ENCODE measurements around the gene INPP4B.
A peak's percentile ranks its signal among the peaks of the same experiment; 100 is the strongest.
"Not testable (repeated sequence)": the region's sequence is repeated elsewhere in the genome, so short reads cannot be mapped to it uniquely, and the experiment has no call there.

The INPP4B gene

GRCh38 chr4:142656178-142656577, 189.9 kb downstream of the INPP4B start:
- DNase-seq: peak; percentile 38
- CTCF ChIA-PET: no interaction called here
- Mint-ChIP-seq H3K9me3 (peaks cover 79% of the 10 kb centered on the region), H3K4me3 (no peak overlapping the region), H3K27ac (no peak overlapping the region), H3K36me3 (peaks cover 58% of the 10 kb centered on the region), H3K4me1 (no peaks in the 10 kb centered on the region), H3K27me3 (no peaks in the 10 kb centered on the region)

GRCh38 chr4:142648378-142648777, 197.7 kb downstream of the INPP4B start:
- peaks cover 71% of the 10 kb centered on the region for H3K36me3 Mint-ChIP-seq
- H3K27me3 Mint-ChIP-seq: no peaks in the 10 kb centered on the region
- peaks cover 29% of the 10 kb centered on the region for H3K4me1 Mint-ChIP-seq
- H3K4me3 Mint-ChIP-seq: no peak overlapping the region
- H3K9me3 Mint-ChIP-seq: peaks cover 71% of the 10 kb centered on the region
- no peak for DNase-seq
- CTCF ChIA-PET: no interaction called here
- H3K27ac Mint-ChIP-seq: no peak overlapping the region

GRCh38 chr4:142645475-142646108, 200.5 kb downstream of the INPP4B start:
- no peak overlapping the region for H3K4me3 Mint-ChIP-seq
- no peaks in the 10 kb centered on the region for H3K27me3 Mint-ChIP-seq
- H3K4me1 Mint-ChIP-seq: peaks cover 29% of the 10 kb centered on the region
- DNase-seq: peak; percentile 37
- peaks cover 67% of the 10 kb centered on the region for H3K36me3 Mint-ChIP-seq
- H3K27ac Mint-ChIP-seq: peak overlapping the region; percentile 93
- CTCF ChIA-PET: no interaction called here
- H3K9me3 Mint-ChIP-seq: peaks cover 60% of the 10 kb centered on the region

- H3K4me3 Mint-ChIP-seq, H3K27me3 Mint-ChIP-seq, DNase-seq, H3K27ac Mint-ChIP-seq, CTCF ChIA-PET: not testable (repeated sequence)
- Mint-ChIP-seq H3K9me3 (peaks cover 50% of the 10 kb centered on the region), H3K36me3 (peaks cover 58% of the 10 kb centered on the region), H3K4me1 (peaks cover 29% of the 10 kb centered on the region)
These were observed 201.5 kb downstream of the INPP4B start for GRCh38 chr4:142644628-142645027.

- H3K36me3 Mint-ChIP-seq: peaks cover 29% of the 10 kb centered on the region
- H3K4me3 Mint-ChIP-seq: no peak overlapping the region
- DNase-seq: no peak
- H3K4me1 Mint-ChIP-seq: no peaks in the 10 kb centered on the region
- H3K27me3 Mint-ChIP-seq: no peaks in the 10 kb centered on the region
- peaks cover 33% of the 10 kb centered on the region for H3K9me3 Mint-ChIP-seq
- no peak overlapping the region for H3K27ac Mint-ChIP-seq
- CTCF ChIA-PET: interaction anchor here (0.6 kb wide), 1 partner anchor 31 kb away, joined by 3 read pairs; no protein-coding TSS in a partner anchor
These were observed 208.5 kb downstream of the INPP4B start for GRCh38 chr4:142637614-142638013.

GRCh38 chr4:142631836-142632235, 214.3 kb downstream of the INPP4B start:
- no peaks in the 10 kb centered on the region for H3K27me3 Mint-ChIP-seq
- peaks cover 38% of the 10 kb centered on the region for H3K36me3 Mint-ChIP-seq
- no peak overlapping the region for H3K27ac Mint-ChIP-seq
- CTCF ChIA-PET: no interaction called here
- DNase-seq: no peak
- H3K4me3 Mint-ChIP-seq: no peak overlapping the region
- peaks cover 21% of the 10 kb centered on the region for H3K9me3 Mint-ChIP-seq
- no peaks in the 10 kb centered on the region for H3K4me1 Mint-ChIP-seq

GRCh38 chr4:142615324-142615665, 230.8 kb downstream of the INPP4B start:
- Mint-ChIP-seq H3K4me1 (peaks cover 5% of the 10 kb centered on the region), H3K27me3 (no peaks in the 10 kb centered on the region), H3K9me3 (peaks cover 47% of the 10 kb centered on the region), H3K4me3 (no peak overlapping the region), H3K27ac (no peak overlapping the region), H3K36me3 (peaks cover 55% of the 10 kb centered on the region)
- no peak for DNase-seq
- CTCF ChIA-PET: no interaction called here

GRCh38 chr4:142614621-142615323, 231.3 kb downstream of the INPP4B start:
- no peak overlapping the region for H3K27ac Mint-ChIP-seq

GRCh38 chr4:142607976-142608375, 238.1 kb downstream of the INPP4B start:
- Mint-ChIP-seq H3K27ac (no peak overlapping the region), H3K4me3 (no peak overlapping the region), H3K9me3 (peaks cover 49% of the 10 kb centered on the region), H3K4me1 (no peaks in the 10 kb centered on the region), H3K36me3 (peaks cover 50% of the 10 kb centered on the region), H3K27me3 (no peaks in the 10 kb centered on the region)
- CTCF ChIA-PET: no interaction called here
- no peak for DNase-seq

More at GRCh38 chr4:142614621-142615323, 231.3 kb downstream of the INPP4B start:
- CTCF ChIA-PET: interaction anchor here (0.9 kb wide), 1 partner anchor 104 kb away, joined by 3 read pairs; no protein-coding TSS in a partner anchor
- Mint-ChIP-seq H3K4me1 (peaks cover 5% of the 10 kb centered on the region), H3K9me3 (peaks cover 44% of the 10 kb centered on the region), H3K27me3 (no peaks in the 10 kb centered on the region), H3K36me3 (peaks cover 52% of the 10 kb centered on the region), H3K4me3 (no peak overlapping the region)
- no peak for DNase-seq

- Mint-ChIP-seq H3K4me3 (no peak overlapping the region), H3K27me3 (no peaks in the 10 kb centered on the region), H3K36me3 (peaks cover 70% of the 10 kb centered on the region), H3K9me3 (peaks cover 57% of the 10 kb centered on the region), H3K4me1 (no peaks in the 10 kb centered on the region), H3K27ac (no peak overlapping the region)
- DNase-seq: no peak
- CTCF ChIA-PET: no interaction called here
These were observed 245.1 kb downstream of the INPP4B start for GRCh38 chr4:142600952-142601351.

GRCh38 chr4:142598132-142598531, 248.0 kb downstream of the INPP4B start:
- peak overlapping the region; percentile 9 for H3K27ac Mint-ChIP-seq
- CTCF ChIA-PET: interaction anchor here (0.6 to 1.1 kb wide), 2 partner anchors 9 to 27 kb away, joined by 3 to 4 read pairs; no protein-coding TSS in a partner anchor
- peaks cover 36% of the 10 kb centered on the region for H3K9me3 Mint-ChIP-seq
- no peak for DNase-seq
- H3K4me3 Mint-ChIP-seq: no peak overlapping the region
- no peaks in the 10 kb centered on the region for H3K27me3 Mint-ChIP-seq
- peaks cover 67% of the 10 kb centered on the region for H3K36me3 Mint-ChIP-seq
- no peaks in the 10 kb centered on the region for H3K4me1 Mint-ChIP-seq

GRCh38 chr4:142596595-142596994, 249.5 kb downstream of the INPP4B start:
- no peak overlapping the region for H3K27ac Mint-ChIP-seq
- H3K27me3 Mint-ChIP-seq: no peaks in the 10 kb centered on the region
- H3K36me3 Mint-ChIP-seq: peaks cover 67% of the 10 kb centered on the region
- H3K4me1 Mint-ChIP-seq: no peaks in the 10 kb centered on the region
- DNase-seq: no peak
- H3K9me3 Mint-ChIP-seq: peaks cover 30% of the 10 kb centered on the region
- CTCF ChIA-PET: no interaction called here
- no peak overlapping the region for H3K4me3 Mint-ChIP-seq

GRCh38 chr4:142596121-142596520, 250.0 kb downstream of the INPP4B start:
- CTCF ChIA-PET: no interaction called here
- H3K27me3 Mint-ChIP-seq: no peaks in the 10 kb centered on the region

GRCh38 chr4:142595222-142595871, 250.8 kb downstream of the INPP4B start:
- peaks cover 67% of the 10 kb centered on the region for H3K36me3 Mint-ChIP-seq
- peaks cover 25% of the 10 kb centered on the region for H3K9me3 Mint-ChIP-seq
- H3K4me1 Mint-ChIP-seq: no peaks in the 10 kb centered on the region
- H3K4me3 Mint-ChIP-seq: no peak overlapping the region
- no peaks in the 10 kb centered on the region for H3K27me3 Mint-ChIP-seq
- no peak for DNase-seq
- CTCF ChIA-PET: no interaction called here
- H3K27ac Mint-ChIP-seq: peak overlapping the region; percentile 55

More at GRCh38 chr4:142596121-142596520, 250.0 kb downstream of the INPP4B start:
- peaks cover 31% of the 10 kb centered on the region for H3K9me3 Mint-ChIP-seq
- H3K4me3 Mint-ChIP-seq: no peak overlapping the region
- no peaks in the 10 kb centered on the region for H3K4me1 Mint-ChIP-seq
- H3K27ac Mint-ChIP-seq: peak overlapping the region; percentile 42
- H3K36me3 Mint-ChIP-seq: peaks cover 69% of the 10 kb centered on the region
- no peak for DNase-seq

GRCh38 chr4:142585411-142585810, 260.7 kb downstream of the INPP4B start:
- no peak overlapping the region for H3K27ac Mint-ChIP-seq
- H3K4me3 Mint-ChIP-seq: no peak overlapping the region
- CTCF ChIA-PET: no interaction called here
- H3K27me3 Mint-ChIP-seq: no peaks in the 10 kb centered on the region
- H3K4me1 Mint-ChIP-seq: peaks cover 3% of the 10 kb centered on the region
- H3K36me3 Mint-ChIP-seq: peaks cover 61% of the 10 kb centered on the region
- no peak for DNase-seq
- H3K9me3 Mint-ChIP-seq: peaks cover 8% of the 10 kb centered on the region
